HAP-1 (cell line): ENCODE data around the gene IGFBPL1.
"Not testable (repeated sequence)": the region's sequence is repeated elsewhere in the genome, so short reads cannot be mapped to it uniquely, and the experiment has no call there.

ENCODE experiments used
- DNase-seq, 2 experiments: peaks; one replicate each; pipeline ENCODE4 v3.0.0-alpha.2; 2016 to 2020; ENCODE audit warnings: low spot score in 2 of 2
- H3K27me3 ChIP-seq: fragments of 250-450 bp; sonication (Bioruptor Pico); 2 replicates; pipeline ENCODE4 v1.5.1; 2020; ENCODE audit warnings: low read depth, mild to moderate bottlenecking, moderate library complexity
- H3K36me3 ChIP-seq: fragments of 250-450 bp; sonication (Bioruptor Pico); replicated peaks from 2 replicates; pipeline ENCODE4 v1.5.1; 2020; ENCODE audit warnings: mild to moderate bottlenecking
- H3K4me1 ChIP-seq: fragments of 250-450 bp; sonication (Bioruptor Pico); 2 replicates; pipeline ENCODE4 v1.5.1; 2020; ENCODE audit warnings: mild to moderate bottlenecking
- H3K4me3 ChIP-seq: fragments of 250-450 bp; sonication (Bioruptor Pico); 2 replicates; pipeline ENCODE4 v1.5.1; 2020; ENCODE audit warnings: mild to moderate bottlenecking, moderate library complexity
- H3K9me3 ChIP-seq: fragments of 250-450 bp; sonication (Bioruptor Pico); 2 replicates; pipeline ENCODE4 v1.5.1; 2020; ENCODE audit warnings: mild to moderate bottlenecking, moderate library complexity
- in situ Hi-C: fragments of 300-500 bp; cut with MboI; formaldehyde crosslinking; loops from 3 replicates; pipeline ENCODE4 v1.14.3; 2020; ENCODE audit warnings: low sequenced_read_pairs, inconsistent platforms, mixed read lengths

Gene IGFBPL1

GRCh38 chr9:38423973-38424843 is at the start of gene IGFBPL1:
Gene IGFBPL1 (minus strand): TSS chr9:38424454. CDS start chr9:38424424, 30 bp downstream.
- Histone ChIP-seq H3K4me3 (peak within 1 kb of the TSS; percentile 25), H3K27me3 (no peaks in the 10 kb centered on the region), H3K36me3 (no peaks in the 10 kb centered on the region), H3K9me3 (no peaks in the 10 kb centered on the region), H3K4me1 (peaks cover 24% of the 10 kb centered on the region)
- peak; percentile 47 to 60 for DNase-seq
- in situ Hi-C loops, result no loop called here

GRCh38 chr9:38472583-38473249 is 48.5 kb upstream of the IGFBPL1 start:
- H3K36me3 ChIP-seq, H3K4me1 ChIP-seq, in situ Hi-C loops, H3K4me3 ChIP-seq, H3K9me3 ChIP-seq, H3K27me3 ChIP-seq, DNase-seq: not testable (repeated sequence)

GRCh38 chr9:38467404-38467803 is 43.1 kb upstream of the IGFBPL1 start:
- no peak for DNase-seq
- Histone ChIP-seq H3K27me3 (peaks cover 4% of the 10 kb centered on the region), H3K36me3 (no peaks in the 10 kb centered on the region), H3K4me1 (no peaks in the 10 kb centered on the region), H3K4me3 (no peak overlapping the region), H3K9me3 (peaks cover 3% of the 10 kb centered on the region; the same call in 1 of the 2 replicates)
- in situ Hi-C loops, result no loop called here

- in situ Hi-C loops, result no loop called here
Observed at GRCh38 chr9:38453835-38454234, 29.6 kb upstream of the IGFBPL1 start.

GRCh38 chr9:38451162-38451561 is 26.9 kb upstream of the IGFBPL1 start:
- no peaks in the 10 kb centered on the region for H3K36me3 ChIP-seq
- DNase-seq, result no peak
- H3K27me3 ChIP-seq, result peaks cover 6% of the 10 kb centered on the region
- H3K9me3 ChIP-seq, result no peaks in the 10 kb centered on the region; the same call in 1 of the 2 replicates
- peaks cover 9% of the 10 kb centered on the region for H3K4me1 ChIP-seq
- H3K4me3 ChIP-seq, result no peak overlapping the region
- in situ Hi-C loops, result no loop called here

More at GRCh38 chr9:38453835-38454234, 29.6 kb upstream of the IGFBPL1 start:
- Histone ChIP-seq H3K4me1 (no peaks in the 10 kb centered on the region), H3K9me3 (no peaks in the 10 kb centered on the region; the same call in 1 of the 2 replicates), H3K4me3 (no peak overlapping the region), H3K27me3 (peaks cover 18% of the 10 kb centered on the region), H3K36me3 (no peaks in the 10 kb centered on the region)
- DNase-seq, result no peak

- no peaks in the 10 kb centered on the region for H3K36me3 ChIP-seq
- H3K4me3 ChIP-seq, result no peak overlapping the region
- no peaks in the 10 kb centered on the region for H3K27me3 ChIP-seq
- no peaks in the 10 kb centered on the region; the same call in 1 of the 2 replicates for H3K9me3 ChIP-seq
- in situ Hi-C loops, result no loop called here
- DNase-seq, result no peak
- H3K4me1 ChIP-seq, result peaks cover 9% of the 10 kb centered on the region
Observed at GRCh38 chr9:38447703-38448102, 23.4 kb upstream of the IGFBPL1 start.

GRCh38 chr9:38445154-38446043 is 21.1 kb upstream of the IGFBPL1 start:
- H3K36me3 ChIP-seq, result no peaks in the 10 kb centered on the region
- in situ Hi-C loops, result no loop called here
- no peak for DNase-seq
- H3K27me3 ChIP-seq, result no peaks in the 10 kb centered on the region
- H3K4me3 ChIP-seq, result no peak overlapping the region
- no peaks in the 10 kb centered on the region for H3K9me3 ChIP-seq
- peaks cover 9% of the 10 kb centered on the region for H3K4me1 ChIP-seq

GRCh38 chr9:38443597-38443996 is 19.3 kb upstream of the IGFBPL1 start:
- in situ Hi-C loops, result no loop called here
- DNase-seq, result no peak
- H3K36me3 ChIP-seq, result no peaks in the 10 kb centered on the region
- peaks cover 9% of the 10 kb centered on the region for H3K4me1 ChIP-seq
- H3K4me3 ChIP-seq, result no peak overlapping the region
- H3K27me3 ChIP-seq, result 0 out of 2 replicates have a peak, but pooled peaks cover 2% of the 10 kb centered on the region
- no peaks in the 10 kb centered on the region for H3K9me3 ChIP-seq

GRCh38 chr9:38443181-38443580 is 18.9 kb upstream of the IGFBPL1 start:
- in situ Hi-C loops, result no loop called here
- 0 out of 2 replicates have a peak, but pooled peaks cover 2% of the 10 kb centered on the region for H3K27me3 ChIP-seq
- H3K4me3 ChIP-seq, result no peak overlapping the region
- no peak for DNase-seq
- H3K4me1 ChIP-seq, result peaks cover 9% of the 10 kb centered on the region
- no peaks in the 10 kb centered on the region for H3K36me3 ChIP-seq
- H3K9me3 ChIP-seq, result no peaks in the 10 kb centered on the region

- DNase-seq, result no peak
- in situ Hi-C loops, result no loop called here
- H3K4me3 ChIP-seq, result no peak overlapping the region
- no peaks in the 10 kb centered on the region for H3K36me3 ChIP-seq
- peaks cover 9% of the 10 kb centered on the region for H3K4me1 ChIP-seq
- no peaks in the 10 kb centered on the region for H3K9me3 ChIP-seq
- H3K27me3 ChIP-seq, result 0 out of 2 replicates have a peak, but pooled peaks cover 2% of the 10 kb centered on the region
Observed at GRCh38 chr9:38442473-38443096, 18.3 kb upstream of the IGFBPL1 start.

GRCh38 chr9:38441347-38442085 is 17.3 kb upstream of the IGFBPL1 start:
- Histone ChIP-seq H3K36me3 (no peaks in the 10 kb centered on the region), H3K4me3 (no peak overlapping the region), H3K27me3 (peaks cover 2% of the 10 kb centered on the region; the same call in 1 of the 2 replicates), H3K4me1 (peaks cover 3% of the 10 kb centered on the region), H3K9me3 (no peaks in the 10 kb centered on the region)
- no peak for DNase-seq
- in situ Hi-C loops, result no loop called here

- Histone ChIP-seq H3K9me3 (no peaks in the 10 kb centered on the region), H3K27me3 (peaks cover 5% of the 10 kb centered on the region), H3K4me3 (no peak overlapping the region), H3K4me1 (no peaks in the 10 kb centered on the region; the same call in 1 of the 2 replicates), H3K36me3 (no peaks in the 10 kb centered on the region)
- in situ Hi-C loops, result no loop called here
- DNase-seq, result no peak
Observed at GRCh38 chr9:38440516-38440915, 16.3 kb upstream of the IGFBPL1 start.
